NAMALWA (cell line): ENCODE measurements around the gene FAM187B.

Experiments used
- DNase-seq: peaks from one replicate; pipeline ENCODE4 v3.0.0-alpha.2; 2015; ENCODE audit warnings: low spot score

The FAM187B gene

DNA sequence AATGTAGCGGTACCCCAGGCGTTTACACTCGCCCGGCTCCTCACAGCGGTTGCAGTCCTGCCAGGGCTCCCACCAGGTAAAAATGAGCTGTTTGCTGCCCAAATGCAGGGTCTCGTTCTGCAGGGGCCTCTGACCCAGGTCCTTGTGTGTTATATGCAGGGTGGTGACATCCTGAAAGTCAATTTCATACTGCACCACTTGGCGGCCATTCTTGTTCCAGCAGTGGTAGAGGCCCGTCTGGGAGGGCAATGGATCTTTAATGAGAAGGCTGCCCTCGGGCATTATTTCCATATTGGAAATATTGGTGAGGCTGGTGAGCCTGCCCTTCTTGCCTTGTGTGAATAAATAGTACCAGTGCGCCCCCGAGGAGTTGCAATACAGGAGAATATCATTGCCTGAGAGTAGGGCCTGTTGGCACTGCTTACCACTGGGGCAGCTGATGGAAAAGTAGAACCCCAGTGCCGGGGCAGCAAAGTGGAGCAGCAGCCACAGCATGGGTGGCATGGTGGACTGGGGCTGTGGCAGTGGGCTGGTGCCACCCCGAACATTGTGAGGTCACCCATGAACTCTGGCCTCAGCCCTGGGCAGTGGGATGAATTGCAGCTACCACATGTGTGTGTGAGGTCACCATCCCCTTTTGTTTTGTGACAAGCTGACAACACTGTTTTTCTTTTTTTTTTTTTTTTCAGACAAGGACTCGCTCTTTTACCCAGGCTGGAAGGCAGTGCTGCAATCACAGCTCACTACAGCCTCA, at the start of gene FAM187B:
Gene FAM187B (minus strand): TSS at position 563 of the 754 bp plus-strand sequence. CDS start 59 bp downstream, at position 504.
- no peak for DNase-seq

DNA sequence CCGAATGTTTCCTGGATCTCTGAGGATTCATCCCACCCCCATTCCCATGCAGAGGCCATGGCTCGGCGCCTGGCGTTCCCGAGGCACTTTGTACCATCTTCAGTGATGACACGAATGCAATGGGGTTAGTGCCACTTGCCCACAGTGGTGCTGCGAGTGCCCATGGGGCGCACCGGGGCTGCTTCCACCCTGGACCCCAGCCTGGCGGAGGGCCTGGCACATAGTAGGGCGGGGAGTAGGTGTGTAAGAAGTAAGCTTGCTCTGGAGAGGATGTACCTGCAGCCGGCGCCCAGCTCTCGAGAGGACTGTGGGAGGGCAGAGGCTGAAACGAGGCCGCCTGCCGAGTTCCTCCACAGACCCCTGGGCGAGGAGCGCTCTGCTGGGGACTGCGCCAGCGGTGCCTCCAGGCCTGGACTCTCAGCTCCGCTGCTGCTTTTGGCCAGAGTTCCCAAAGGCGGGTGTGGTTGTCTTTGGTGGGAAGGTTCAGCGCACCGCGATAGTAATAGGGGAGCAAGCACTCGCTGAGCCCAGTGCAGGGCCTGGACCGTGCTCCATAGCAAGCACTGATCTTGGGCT, 48.3 kb upstream of the FAM187B start:
- no peak for DNase-seq

DNA sequence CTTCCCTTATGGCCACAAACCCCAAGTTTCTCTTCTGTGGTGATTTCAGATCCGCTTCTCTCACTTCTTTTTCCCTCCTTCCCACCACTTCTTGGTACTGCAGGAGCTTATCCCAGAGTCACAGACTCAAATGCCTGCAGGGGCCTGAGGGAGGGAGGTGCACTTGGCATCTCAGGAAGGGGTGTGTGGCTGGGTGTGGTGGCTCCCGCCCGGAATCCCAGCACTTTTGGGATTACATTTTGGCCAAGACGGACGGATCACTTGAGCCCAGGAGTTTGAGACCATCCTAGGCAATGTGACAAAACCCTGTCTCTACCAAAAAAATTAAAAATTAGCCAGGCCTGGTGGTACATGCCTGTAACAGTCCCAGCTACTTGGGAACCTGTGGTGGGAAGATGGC, 45.8 kb upstream of the FAM187B start:
- DNase-seq, result no peak

DNA sequence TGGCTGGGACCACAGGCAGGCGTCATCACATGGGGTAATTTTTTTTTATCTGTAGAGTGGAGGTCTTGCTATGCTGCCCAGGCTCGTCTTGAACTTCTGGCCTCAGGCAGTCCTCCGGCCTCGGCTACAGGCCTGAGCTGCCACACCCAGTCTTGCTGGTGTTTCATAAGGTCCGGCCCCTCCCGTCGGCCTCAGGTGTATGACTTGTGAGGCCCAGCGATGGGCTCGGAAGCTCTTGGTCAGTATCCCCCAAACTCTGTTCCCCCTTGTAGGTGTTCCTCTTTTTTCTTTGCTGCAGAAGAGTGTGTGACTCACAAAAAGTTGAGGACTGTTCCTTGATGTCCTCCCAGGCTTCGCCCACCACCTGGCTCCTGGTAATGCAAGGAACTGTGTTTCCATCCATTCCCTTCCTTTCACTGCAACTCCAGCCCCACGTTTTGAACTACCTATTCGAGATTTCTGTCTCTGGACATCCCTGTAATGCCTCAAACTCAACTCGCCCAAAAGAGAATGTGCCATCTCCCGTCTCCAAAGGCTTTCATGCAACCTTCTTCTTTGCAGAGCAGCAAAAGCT, 45.2 kb upstream of the FAM187B start:
- DNase-seq, result no peak

DNA sequence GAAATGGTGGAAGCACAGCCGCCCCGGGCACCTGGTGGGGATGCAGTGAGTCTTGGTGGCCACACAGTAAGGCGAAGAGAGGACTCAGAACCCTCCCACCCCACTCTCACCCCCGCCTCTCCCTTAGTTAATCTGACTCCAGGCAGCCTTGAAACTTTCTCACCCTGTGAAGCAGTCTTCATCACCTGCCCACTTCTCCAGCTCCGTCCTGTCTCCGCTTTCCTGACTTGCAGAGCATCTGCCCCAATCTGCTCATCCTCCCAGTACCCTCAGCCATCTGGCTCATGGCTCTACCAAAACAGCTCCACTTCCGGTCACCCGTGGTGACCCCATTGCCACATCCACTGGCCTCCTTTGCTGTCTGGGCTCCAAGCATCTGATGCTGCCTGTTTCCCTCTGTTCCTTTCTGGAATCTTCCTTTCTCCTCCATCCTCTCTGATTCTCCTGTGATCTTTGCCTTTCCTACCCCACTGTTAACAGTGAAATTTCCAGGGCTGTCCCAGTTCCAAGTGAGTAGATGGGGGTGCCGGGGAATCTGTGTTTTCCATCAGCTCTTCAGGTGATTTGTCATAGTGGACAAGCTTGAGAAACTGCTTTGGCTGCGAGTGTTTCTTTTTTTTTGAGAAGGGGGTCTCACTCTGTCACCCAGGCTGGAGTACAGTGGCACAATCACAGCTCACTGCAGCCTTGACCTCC, 44.6 kb upstream of the FAM187B start:
- DNase-seq, result no peak

DNA sequence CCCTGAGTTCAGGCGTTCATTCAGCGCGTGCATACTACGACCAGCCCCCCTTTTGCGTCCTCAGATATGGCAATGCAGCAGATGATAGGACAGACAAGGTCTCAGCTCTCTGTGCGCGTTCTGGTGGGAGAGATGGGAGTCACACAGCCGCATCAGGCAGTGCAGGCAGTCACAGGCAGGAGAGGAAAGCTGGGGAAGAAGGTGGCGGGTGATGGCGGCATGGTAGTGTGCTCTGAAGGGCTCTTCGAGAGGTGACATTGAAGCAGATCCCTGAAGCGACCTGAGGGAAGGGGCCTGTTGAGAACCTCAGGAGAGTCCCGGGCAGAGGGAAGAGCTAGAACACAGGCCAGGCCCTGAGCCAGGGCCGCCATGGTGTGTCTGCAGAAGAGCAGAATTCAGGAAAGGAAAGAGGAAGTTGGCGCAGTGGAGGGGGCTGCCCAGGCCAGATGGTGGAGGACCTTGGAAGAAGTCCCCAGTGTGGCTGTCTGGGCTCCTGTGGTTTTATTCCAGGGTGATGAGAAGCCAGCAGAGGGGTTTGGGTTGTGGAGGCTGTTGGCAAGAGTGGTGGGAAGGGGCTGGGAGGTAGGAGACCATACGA, 43.7 kb upstream of the FAM187B start:
- no peak for DNase-seq

DNA sequence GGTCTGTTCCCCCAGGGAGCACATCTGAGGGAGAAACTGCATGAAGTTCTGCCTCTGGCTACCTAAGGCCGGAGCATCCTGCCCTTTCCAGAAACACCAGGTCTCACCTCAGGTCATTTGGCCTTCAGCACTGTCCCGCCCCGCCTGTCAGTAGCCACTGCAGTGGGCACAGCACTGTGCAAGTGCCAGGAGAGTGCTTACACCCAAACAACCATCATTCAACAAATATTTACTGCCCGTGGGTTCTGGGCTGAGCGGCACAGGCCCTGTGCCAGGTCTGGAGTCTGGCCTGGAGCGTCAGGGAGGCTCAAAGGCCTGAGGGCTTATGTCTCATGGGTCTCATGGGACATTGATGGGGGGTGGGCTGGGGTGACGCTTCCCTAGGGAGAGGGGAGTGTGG, 43.0 kb upstream of the FAM187B start:
- no peak for DNase-seq

DNA sequence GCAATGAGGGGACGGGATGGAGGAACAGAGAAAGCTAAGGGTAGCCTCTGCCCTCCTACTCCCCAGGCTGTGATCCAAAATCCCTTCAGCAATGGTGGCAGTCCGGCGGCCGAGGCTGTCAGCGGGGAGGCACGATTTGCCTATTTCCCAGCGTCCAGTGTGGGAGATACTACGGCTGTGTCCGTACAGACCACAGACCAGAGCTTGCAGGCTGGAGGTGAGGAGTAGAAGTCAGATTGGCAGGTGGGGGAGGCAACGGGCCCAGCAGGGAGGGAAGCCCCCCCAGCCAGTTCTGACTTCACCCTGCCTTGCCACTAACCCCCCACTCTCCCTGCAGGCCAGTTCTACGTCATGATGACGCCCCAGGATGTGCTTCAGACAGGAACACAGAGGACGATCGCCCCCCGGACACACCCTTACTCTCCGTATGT, 41.9 kb upstream of the FAM187B start:
- DNase-seq, result no peak

DNA sequence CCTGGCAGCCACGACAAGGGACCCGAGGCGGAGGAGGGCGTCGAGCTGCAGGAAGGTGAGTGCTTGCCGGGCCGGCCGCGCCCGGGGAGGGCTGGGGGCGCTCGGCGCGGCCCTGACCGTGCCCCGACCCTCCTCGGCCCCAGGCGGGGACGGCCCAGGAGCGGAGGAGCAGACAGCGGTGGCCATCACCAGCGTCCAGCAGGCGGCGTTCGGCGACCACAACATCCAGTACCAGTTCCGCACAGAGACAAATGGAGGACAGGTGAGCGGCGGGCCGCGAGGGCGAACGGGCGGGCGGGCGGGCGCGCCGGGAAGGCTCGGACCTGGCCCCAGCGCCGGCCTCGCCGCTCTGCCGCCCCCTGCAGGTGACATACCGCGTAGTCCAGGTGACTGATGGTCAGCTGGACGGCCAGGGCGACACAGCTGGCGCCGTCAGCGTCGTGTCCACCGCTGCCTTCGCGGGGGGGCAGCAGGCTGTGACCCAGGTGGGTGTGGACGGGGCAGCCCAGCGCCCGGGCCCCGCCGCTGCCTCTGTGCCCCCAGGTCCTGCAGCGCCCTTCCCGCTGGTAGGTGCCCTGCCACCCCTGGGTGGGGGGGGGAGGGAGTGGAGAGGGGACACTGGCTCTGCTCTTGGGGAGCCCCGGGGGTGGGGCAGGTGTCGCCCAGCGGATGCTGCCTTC, 41.0 kb upstream of the FAM187B start:
- peak; percentile 74 for DNase-seq

DNA sequence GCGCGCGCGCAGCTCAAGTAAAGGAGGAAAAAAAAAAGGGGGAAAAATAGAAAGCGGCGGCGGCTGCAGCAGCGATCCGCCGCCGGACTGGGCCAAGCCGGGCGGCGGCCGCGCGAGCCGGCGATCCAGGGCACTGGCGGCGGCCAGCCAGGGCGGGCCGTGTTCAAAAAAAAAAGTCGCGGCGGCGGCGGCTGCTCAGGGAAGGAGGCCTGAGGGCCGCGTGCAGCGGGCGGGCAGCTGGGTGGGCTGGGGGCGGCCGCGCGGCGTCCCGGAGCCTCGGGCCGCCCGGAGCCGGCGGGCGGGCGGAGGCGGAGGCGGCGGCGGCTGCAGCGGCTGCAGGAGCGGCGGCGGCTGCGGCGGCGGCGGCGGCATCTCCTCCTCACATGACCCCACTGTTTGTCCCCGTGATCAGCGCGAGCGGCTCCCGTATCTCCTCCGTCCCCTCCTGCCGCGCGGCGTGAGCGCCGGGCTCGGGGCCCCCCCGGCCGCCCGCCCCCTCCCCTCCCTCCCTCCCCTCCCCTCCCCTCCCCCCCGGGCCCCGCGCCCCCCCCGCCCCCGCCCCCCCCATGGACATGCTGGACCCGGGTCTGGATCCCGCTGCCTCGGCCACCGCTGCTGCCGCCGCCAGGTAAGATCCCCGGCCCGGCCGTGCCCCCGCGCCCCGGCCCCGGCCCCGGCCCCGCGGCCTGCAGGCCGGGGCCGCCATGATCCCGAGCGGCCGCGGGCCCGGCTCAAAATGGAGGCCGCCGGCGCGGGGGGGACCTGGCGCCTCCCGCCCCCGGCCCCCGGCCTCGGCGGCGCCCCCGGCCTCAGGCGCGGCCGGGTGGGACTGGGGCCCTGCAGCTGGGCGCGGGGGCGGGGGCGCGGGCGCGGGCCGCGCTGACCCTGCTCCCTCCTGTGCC, 40.2 kb upstream of the FAM187B start, which contains the start of gene USF2:
Gene USF2 (plus strand): TSS at position 427 of the 902 bp plus-strand sequence. CDS start 140 bp downstream, at position 567.
- DNase-seq, result peak; percentile 75

DNA sequence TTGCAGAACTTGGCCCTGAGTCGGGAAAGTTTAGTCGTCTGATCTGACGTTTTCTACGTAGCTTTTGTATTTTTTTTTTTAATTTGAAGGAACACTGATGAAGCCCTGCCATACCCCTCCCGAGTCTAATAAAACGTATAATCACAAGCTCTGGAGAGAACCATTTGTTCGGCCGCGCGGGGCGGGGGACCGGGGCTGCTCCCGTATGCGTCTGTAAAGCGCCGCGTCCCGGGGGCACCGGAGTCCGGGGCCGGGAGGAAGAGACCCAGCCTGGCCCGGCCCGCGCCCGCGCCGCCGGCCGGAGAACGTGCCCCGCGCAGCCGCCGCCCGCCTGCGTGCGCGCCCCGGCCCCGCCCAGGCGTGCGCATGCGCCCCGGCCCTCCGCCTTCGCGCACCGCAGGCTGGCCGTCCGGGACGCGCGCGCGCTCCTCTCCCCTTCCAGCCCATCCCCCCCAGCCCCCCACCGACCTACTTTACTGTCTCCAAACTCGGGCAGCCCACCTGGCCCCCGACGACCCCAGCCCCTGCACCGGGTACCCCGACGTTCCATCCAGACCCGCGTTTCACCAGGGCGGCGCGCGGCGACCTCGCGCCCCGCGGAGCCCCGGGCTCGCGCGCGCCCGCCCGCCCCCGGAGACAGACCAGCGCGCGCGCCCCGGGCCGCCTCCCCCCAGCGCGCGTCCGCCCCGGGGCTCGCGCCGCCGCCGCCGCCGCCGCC, 39.4 kb upstream of the FAM187B start:
- DNase-seq, result peak; percentile 71

DNA sequence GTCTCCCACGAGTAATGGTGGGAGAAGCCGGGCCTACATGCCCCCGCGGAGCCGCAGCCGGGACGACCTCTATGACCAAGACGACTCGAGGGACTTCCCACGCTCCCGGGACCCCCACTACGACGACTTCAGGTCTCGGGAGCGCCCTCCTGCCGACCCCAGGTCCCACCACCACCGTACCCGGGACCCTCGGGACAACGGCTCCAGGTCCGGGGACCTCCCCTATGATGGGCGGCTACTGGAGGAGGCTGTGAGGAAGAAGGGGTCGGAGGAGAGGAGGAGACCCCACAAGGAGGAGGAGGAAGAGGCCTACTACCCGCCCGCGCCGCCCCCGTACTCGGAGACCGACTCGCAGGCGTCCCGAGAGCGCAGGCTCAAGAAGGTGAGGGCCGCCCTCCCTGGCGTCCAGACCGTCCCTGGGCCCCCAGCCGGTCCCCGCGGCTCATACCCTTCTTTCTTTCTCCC, 38.8 kb upstream of the FAM187B start:
- peak; percentile 57 for DNase-seq

DNA sequence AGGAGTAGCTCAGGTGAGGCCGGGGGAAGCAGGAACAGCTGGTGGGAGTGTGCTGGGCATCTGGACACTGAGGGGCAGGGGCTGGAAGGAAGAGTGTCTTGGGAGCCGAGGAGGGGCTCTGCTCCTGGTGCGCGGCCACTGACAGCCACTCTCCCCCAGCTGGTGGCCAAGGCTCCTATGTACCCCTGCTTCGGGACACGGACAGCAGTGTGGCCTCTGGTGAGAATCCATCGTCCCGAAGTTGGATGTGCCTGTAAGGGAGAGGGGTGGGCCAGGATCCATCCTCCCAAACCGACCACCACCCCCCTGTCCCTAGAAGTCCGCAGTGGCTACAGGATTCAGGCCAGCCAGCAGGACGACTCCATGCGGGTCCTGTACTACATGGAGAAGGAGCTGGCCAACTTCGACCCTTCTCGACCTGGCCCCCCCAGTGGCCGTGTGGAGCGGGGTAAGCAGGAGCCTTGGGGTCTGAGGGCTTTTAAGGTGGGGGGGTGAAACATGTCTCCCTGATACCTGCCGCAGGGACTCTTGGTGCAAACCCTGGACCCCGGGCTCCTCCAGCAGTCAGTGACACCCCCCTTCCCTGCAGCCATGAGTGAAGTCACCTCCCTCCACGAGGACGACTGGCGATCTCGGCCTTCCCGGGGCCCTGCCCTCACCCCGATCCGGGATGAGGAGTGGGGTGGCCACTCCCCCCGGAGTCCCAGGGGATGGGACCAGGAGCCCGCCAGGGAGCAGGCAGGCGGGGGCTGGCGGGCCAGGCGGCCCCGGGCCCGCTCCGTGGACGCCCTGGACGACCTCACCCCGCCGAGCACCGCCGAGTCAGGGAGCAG, 38.2 kb upstream of the FAM187B start:
- DNase-seq, result no peak

DNA sequence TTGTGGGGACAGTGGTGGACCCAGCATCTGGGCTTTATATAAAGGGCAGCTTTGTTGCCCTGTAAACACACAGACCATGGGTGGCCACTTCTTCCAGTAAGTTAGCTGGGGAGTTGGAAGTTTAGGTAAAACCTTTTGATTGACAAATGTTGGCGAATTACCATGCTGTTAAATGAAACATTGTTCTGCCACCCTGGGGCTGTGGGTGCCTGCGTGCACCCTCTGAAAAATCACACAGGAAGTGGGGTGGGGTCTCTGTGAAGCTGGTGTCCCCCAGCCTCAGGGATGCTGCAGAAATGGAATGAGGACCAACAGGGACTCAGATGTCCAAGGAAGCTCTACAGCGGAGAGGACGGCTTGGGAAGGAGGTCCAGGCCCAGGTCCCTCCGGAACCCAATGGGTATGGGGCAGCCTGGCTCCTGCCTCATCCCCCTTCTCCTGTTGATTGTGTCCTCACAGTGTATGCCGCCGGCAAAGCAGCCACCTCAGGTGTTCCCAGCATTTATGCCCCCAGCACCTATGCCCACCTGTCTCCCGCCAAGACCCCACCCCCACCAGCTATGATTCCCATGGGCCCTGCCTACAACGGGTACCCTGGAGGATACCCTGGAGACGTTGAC, 37.5 kb upstream of the FAM187B start:
- no peak for DNase-seq

DNA sequence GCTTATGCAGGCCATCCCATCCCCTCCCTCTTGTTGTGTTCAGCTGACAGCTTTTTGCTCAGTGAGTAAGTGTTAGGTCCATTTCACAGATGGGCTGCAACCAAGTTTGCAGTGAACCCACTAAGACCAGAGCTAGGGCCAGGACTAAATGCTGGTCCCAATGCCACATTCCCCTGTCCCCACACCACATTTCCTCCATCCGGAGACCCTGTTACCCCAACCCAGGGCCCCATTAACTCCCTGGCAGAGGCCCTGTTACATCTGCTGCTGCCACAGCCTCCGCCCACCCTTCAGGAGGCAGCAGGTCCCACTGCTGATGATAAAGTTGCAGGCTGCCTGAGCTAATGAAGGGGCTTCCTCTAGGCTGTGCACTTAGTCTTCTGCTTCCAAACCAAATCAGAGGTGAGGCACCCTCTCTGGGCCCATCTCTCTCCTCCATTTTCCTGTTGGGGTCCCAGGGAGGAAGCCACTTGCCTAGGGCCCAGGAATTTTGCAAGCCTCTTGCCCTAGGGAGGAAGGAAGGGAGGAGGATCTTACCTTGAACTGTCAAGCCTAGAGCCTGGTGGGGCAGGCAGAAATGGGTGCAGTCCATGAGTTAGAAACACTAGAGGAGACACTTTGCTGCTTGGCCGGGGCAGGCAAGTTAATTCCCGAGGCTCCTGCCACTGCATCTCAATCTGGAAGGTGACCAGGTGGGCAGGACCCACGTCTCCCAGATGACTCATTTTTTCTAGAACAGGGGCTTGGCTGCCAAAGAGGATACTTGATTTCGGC, 36.8 kb upstream of the FAM187B start:
- no peak for DNase-seq

DNA sequence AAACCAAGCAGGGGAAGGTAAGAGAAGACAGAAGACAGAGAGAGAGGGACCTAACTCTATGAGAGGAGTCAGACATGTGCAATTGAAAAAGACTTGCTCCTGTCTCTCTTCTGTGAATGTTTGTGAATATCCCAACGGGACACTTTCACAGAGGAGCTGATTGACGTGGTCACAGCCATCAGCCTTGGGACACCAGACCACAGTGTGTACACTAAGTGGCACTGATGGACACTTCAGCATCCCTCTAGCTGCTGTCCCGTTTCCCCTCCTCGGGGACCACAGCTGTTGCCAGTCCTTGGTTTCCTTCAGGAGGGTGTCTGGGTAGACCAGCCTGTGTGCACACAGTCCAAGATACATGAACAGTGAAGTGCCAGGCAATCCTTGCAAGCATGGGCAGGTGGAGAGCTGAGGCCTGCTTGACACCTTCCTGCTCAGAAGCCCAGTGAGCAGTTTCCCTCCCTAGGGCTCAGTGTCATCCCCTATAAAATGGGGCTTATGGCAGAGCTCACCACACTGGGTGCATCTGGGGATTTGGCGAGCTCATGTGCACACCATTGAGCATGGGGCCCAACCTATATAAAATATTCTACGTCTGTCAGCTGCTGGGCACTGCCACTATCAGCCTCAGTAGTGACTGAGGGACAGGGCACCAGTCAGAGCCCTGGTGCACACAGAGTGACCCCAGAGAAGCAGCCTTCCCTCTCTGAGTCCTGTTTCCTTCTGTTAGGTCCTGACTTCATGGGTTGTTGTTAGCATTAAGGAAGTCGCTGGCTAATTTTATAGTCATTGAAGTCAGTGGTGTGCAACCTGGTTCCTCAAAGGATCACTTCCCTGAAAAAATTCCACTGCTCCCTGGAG, 36.0 kb upstream of the FAM187B start:
- no peak for DNase-seq
